Endothelial cell of umbilical vein (primary cell): ENCODE results near the gene KAZALD1. TPM values are rescaled to one million over a fixed set of nuclear protein-coding genes. Genes with fewer than 3 reads are reported as not detected.

ENCODE experiments used
- BruUV-seq: library from RNA; stranded (reverse); fragments of 400-500 nt; replicated peaks from 2 replicates; lab custom pipeline; 2021; lab: Mats Ljungman, UMichigan
- CTCF ChIA-PET: fragments of 300-600, 350-600 bp; sonication (Branson Sonifier 250); formaldehyde crosslinking; loops from one replicate; lab custom pipeline; 2021; ENCODE audit warnings: antibody characterized with exemption, inconsistent platforms; lab: Charles Lee
- POLR2A ChIA-PET: fragments of 300-600, 350-600 bp; sonication (Branson Sonifier 250); formaldehyde crosslinking; loops from one replicate; lab custom pipeline; 2021; ENCODE audit warnings: antibody characterized with exemption, inconsistent platforms; lab: Charles Lee
- DNase-seq: peaks from one replicate; pipeline ENCODE4 v3.0.0-alpha.2; 2011; ENCODE audit warnings: low read depth, low spot score
- FAIRE-seq: peaks from 2 replicates; lab custom pipeline; 2011; peaks lifted over from hg19 to GRCh38; lab: Jason Lieb, UNC
- H2AFZ ChIP-seq: 2 replicates; pipeline ENCODE4 v1.6.0; 2012; ENCODE audit warnings: low read depth, low read length, control low read depth, inconsistent platforms
- H3K27ac ChIP-seq: 2 replicates; pipeline ENCODE4 v1.5.1; 2011; ENCODE audit warnings: low read depth, mild to moderate bottlenecking, control low read depth, low read length, moderate library complexity; ENCODE audit not compliant: insufficient read depth
- H3K27me3 ChIP-seq, 2 experiments: 2 replicates each; pipeline versions ENCODE4 v1.6.0 to v1.6.1; 2011; ENCODE audit warnings: low read length in 2 of 2, mixed read lengths in 1 of 2; ENCODE audit not compliant: control insufficient read depth in 2 of 2, insufficient read depth in 2 of 2
- H3K36me3 ChIP-seq, 2 experiments: 2 replicates in 1 of 2; 3 replicates in 1 of 2; pipeline ENCODE4 v1.5.1; 2011; ENCODE audit warnings: low read length in 2 of 2, mild to moderate bottlenecking in 1 of 2, moderate library complexity in 1 of 2; ENCODE audit not compliant: control insufficient read depth in 2 of 2, insufficient read depth in 2 of 2; ENCODE audit errors: extremely low read depth in 1 of 2
- H3K4me1 ChIP-seq: 3 replicates; pipeline ENCODE4 v1.5.1; 2011; ENCODE audit warnings: mild to moderate bottlenecking, low read length; ENCODE audit not compliant: control insufficient read depth, insufficient read depth; ENCODE audit errors: extremely low read depth
- H3K4me2 ChIP-seq: 2 replicates; pipeline ENCODE4 v1.6.1; 2011; ENCODE audit warnings: low read length, control low read depth, mixed read lengths; ENCODE audit not compliant: insufficient read depth
- H3K4me3 ChIP-seq, 3 experiments: fragments of 200-600 bp in 1 of 3; sonication (generic), shearing (Covaris generic) in 1 of 3; replicated peaks in 1 of 3; 2 replicates each; pipeline ENCODE4 v1.5.1; 2011 to 2016; ENCODE audit warnings: control low read depth in 3 of 3, low read length in 3 of 3, mild to moderate bottlenecking in 2 of 3, inconsistent platforms in 1 of 3, low read depth in 1 of 3, moderate library complexity in 1 of 3; ENCODE audit not compliant: insufficient read depth in 1 of 3
- H3K79me2 ChIP-seq: 2 replicates; pipeline ENCODE4 v1.6.0; 2012; ENCODE audit warnings: low read length, inconsistent platforms; ENCODE audit not compliant: control insufficient read depth, insufficient read depth
- H3K9ac ChIP-seq: replicated peaks from 2 replicates; pipeline ENCODE3; 2011; ENCODE audit warnings: low read length, control low read depth; ENCODE audit not compliant: insufficient read depth; ENCODE audit errors: extremely low read depth
- H3K9me1 ChIP-seq: replicated peaks from 3 replicates; pipeline ENCODE4 v1.6.0; 2011; ENCODE audit warnings: mild to moderate bottlenecking, low read length; ENCODE audit not compliant: control insufficient read depth, insufficient read depth; ENCODE audit errors: extremely low read depth
- H3K9me3 ChIP-seq: replicated peaks from 2 replicates; pipeline ENCODE4 v1.5.1; 2012; ENCODE audit warnings: low read length, inconsistent platforms; ENCODE audit not compliant: control insufficient read depth, insufficient read depth
- H4K20me1 ChIP-seq: replicated peaks from 2 replicates; pipeline ENCODE3; 2011; ENCODE audit warnings: mild to moderate bottlenecking, low read length; ENCODE audit not compliant: control insufficient read depth, insufficient read depth; ENCODE audit errors: extremely low read depth
- EZH2 ChIP-seq: IDR thresholded peaks from 2 replicates; pipeline ENCODE4 v1.6.1; 2012; ENCODE audit warnings: borderline replicate concordance, low read depth, mild to moderate bottlenecking, moderate library complexity, low read length, inconsistent platforms; ENCODE audit not compliant: severe bottlenecking
- FOS ChIP-seq: IDR thresholded peaks from 2 replicates; pipeline ENCODE4 v1.6.1; 2011; ENCODE audit warnings: mild to moderate bottlenecking, low read length, moderate library complexity, borderline replicate concordance; ENCODE audit not compliant: insufficient read depth
- GATA2 ChIP-seq: IDR thresholded peaks from 2 replicates; pipeline ENCODE4 v1.7.0; 2011; ENCODE audit warnings: low read depth, mild to moderate bottlenecking, moderate library complexity, mixed read lengths, low read length; ENCODE audit not compliant: insufficient read length, insufficient read depth
- JUN ChIP-seq: IDR thresholded peaks from 2 replicates; pipeline ENCODE4 v1.6.1; 2011; ENCODE audit warnings: borderline replicate concordance, low read depth; ENCODE audit not compliant: insufficient read length, insufficient read depth
- MYC ChIP-seq: IDR thresholded peaks from one replicate; pipeline ENCODE4 v1.6.1; 2011; ENCODE audit warnings: mild to moderate bottlenecking, low read depth, low read length
- POLR2A ChIP-seq: IDR thresholded peaks from 2 replicates; pipeline ENCODE4 v1.6.1; 2012; ENCODE audit warnings: low read depth, mild to moderate bottlenecking, control low read depth, low read length
- POLR2AphosphoS5 ChIP-seq: IDR thresholded peaks from 2 replicates; pipeline ENCODE4 v1.6.1; 2012; ENCODE audit warnings: low read depth, mild to moderate bottlenecking, control low read depth, low read length, moderate library complexity; ENCODE audit not compliant: insufficient read depth
- dilution Hi-C: fragments of 300-500 bp; cut with MboI; formaldehyde crosslinking; loops from one replicate; pipeline ENCODE4 v1.15.0; 2019; ENCODE audit warnings: low sequenced_read_pairs; ENCODE audit not compliant: extremely low pct_ligation_motif_present
- intact Hi-C: fragments of 100-400 bp; cut with micrococcal nuclease; formaldehyde crosslinking; loops from one replicate; pipeline ENCODE4 v1.10.0; 2022
- polyA plus RNA-seq, 4 experiments: library from polyadenylated mRNA; depleted of rRNA in 3 of 4; stranded (reverse) in 3 of 4; unstranded in 1 of 4; fragments of >200 nt; gene quantifications; 2 replicates each; pipeline versions ENCODE4 v1.2.1 to v1.2.3, GENCODE V29; 2011 to 2012; ENCODE audit warnings: missing spikeins in 1 of 4
- total RNA-seq: library from RNA; stranded (reverse); gene quantifications from 2 replicates; pipeline ENCODE4 v1.2.3, GENCODE V29; 2021
- TF ChIP-seq, protein P1 (sequence below): IDR thresholded peaks from 2 replicates; pipeline ENCODE4 v1.6.1; 2011; ENCODE audit not compliant: insufficient read depth, insufficient read length
- TF ChIP-seq, protein P2 (sequence below), 2 donors: IDR thresholded peaks; 1 replicate in 1 of 2; 2 replicates in 1 of 2; pipeline ENCODE4 v1.5.1; 2011; ENCODE audit warnings: low read length in 2 of 2, mild to moderate bottlenecking in 2 of 2, moderate library complexity in 2 of 2, control low read depth in 1 of 2, inconsistent platforms in 1 of 2, low read depth in 1 of 2; ENCODE audit not compliant: insufficient read depth in 1 of 2; ENCODE audit errors: extremely low read depth in 1 of 2

KAZALD1 gene
- total and polyA plus RNA-seq, 2 donors (not counting 3 experiments of a cell fraction or from before 2014, with no cell fraction given), result 3.0 to 3.3 TPM

DNA sequence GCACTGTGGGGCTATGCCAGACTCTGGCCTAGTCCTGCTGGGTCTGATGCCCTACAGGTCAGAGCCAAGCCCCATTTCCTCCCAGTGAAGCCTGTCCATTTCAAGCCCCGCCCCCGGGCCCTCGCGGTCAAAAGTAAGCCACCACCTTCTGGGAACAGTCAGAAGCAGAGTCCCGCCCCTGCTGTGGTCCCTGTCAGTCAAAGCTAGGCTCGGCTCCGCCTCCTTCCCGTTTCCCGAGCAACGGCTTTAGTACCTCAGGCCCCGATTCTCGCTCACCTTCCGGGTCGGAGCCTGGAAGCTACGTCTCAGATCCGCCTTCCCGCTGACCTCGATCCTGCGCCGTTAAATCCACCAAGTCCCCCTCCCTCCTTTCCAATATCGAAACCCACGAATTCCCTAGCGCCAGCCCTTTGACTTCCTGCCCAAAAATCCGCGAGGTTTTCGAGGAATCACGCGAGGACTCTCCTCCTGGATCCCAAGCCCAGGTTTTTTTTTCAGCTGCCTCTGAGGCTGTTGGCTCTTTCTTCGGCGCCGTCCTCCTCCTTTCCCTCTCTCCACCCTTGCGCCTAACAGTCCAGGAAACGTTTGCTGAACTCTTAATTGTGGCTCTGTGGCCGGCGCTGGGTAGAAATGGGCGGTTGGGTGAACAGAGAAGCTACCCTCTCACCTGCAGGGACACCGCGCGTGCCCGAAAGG lies 19.0 kb upstream of the KAZALD1 start:
- no peaks in the 10 kb centered on the region for H3K9me1 ChIP-seq
- ChIA-PET CTCF (interaction anchor here (0.8 to 9.9 kb wide), 15 partner anchors 8 to 98 kb away, joined by 3 to 165 read pairs (median 6); partner anchors contain the start of genes KAZALD1, PDZD7 and SFXN3), POLR2A (interaction anchor here (1.1 to 1.7 kb wide), 2 partner anchors 9 to 12 kb away, joined by 3 to 6 read pairs; partner anchors contain the start of genes PDZD7 and SFXN3)
- BruUV-seq, result TSS peak; percentile 67
- H3K27ac ChIP-seq, result peak overlapping the region; percentile 71
- DNase-seq (peak; percentile 97), FAIRE-seq (peak; percentile 100)
- peaks cover 3 to 19% of the 10 kb centered on the region in 2 experiments for H3K36me3 ChIP-seq
- TF ChIP-seq, protein P1, sequence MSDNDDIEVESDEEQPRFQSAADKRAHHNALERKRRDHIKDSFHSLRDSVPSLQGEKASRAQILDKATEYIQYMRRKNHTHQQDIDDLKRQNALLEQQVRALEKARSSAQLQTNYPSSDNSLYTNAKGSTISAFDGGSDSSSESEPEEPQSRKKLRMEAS, result no peak
- no peak for TF ChIP-seq MYC
- TF ChIP-seq FOS, result no peak
- TF ChIP-seq JUN, result no peak
- TF ChIP-seq EZH2, result no peak
- peak; percentile 51 for TF ChIP-seq POLR2AphosphoS5
- peak; percentile 64 for TF ChIP-seq POLR2A
- TF ChIP-seq GATA2, result no peak
- TF ChIP-seq, protein P2, sequence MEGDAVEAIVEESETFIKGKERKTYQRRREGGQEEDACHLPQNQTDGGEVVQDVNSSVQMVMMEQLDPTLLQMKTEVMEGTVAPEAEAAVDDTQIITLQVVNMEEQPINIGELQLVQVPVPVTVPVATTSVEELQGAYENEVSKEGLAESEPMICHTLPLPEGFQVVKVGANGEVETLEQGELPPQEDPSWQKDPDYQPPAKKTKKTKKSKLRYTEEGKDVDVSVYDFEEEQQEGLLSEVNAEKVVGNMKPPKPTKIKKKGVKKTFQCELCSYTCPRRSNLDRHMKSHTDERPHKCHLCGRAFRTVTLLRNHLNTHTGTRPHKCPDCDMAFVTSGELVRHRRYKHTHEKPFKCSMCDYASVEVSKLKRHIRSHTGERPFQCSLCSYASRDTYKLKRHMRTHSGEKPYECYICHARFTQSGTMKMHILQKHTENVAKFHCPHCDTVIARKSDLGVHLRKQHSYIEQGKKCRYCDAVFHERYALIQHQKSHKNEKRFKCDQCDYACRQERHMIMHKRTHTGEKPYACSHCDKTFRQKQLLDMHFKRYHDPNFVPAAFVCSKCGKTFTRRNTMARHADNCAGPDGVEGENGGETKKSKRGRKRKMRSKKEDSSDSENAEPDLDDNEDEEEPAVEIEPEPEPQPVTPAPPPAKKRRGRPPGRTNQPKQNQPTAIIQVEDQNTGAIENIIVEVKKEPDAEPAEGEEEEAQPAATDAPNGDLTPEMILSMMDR (IDR thresholded peaks at IDR 0.05; ENCODE audit: extremely low read depth in 1 of 2, insufficient read depth in 1 of 2, low read depth in 1 of 2, low read length in 2 of 2), result no peak
- dilution Hi-C loops (no loop called here), intact Hi-C loops (loop anchor here (1.0 kb wide), 1 partner anchor 19 kb away; no protein-coding TSS in a partner anchor)
- peak overlapping the region; percentile 12 to 50 (median 38) for H3K4me3 ChIP-seq
- no peaks in the 10 kb centered on the region for H3K9me3 ChIP-seq
- no peaks in the 10 kb centered on the region for H4K20me1 ChIP-seq
- no peaks in the 10 kb centered on the region for H3K79me2 ChIP-seq
- peaks cover 11% of the 10 kb centered on the region for H3K4me1 ChIP-seq
- peak overlapping the region; percentile 56 for H2AFZ ChIP-seq
- H3K9ac ChIP-seq, result peak overlapping the region; percentile 74
- H3K27me3 ChIP-seq, result peaks cover 17% of the 10 kb centered on the region in 2 experiments
- peak overlapping the region; percentile 55 for H3K4me2 ChIP-seq
